Liver (tissue), 9 donors: ENCODE data around the gene DGKH. TPM values are rescaled to one million over a fixed set of nuclear protein-coding genes. Genes with fewer than 3 reads are reported as not detected.

Source experiments
- DNase-seq: peaks from one replicate; pipeline ENCODE4 v3.0.0-alpha.2; 2017; ENCODE audit warnings: low spot score
- H3K27ac ChIP-seq, 2 donors: one replicate each; pipeline ENCODE4 v1.7.0; 2013; ENCODE audit warnings: inconsistent platforms in 2 of 2, low read length in 2 of 2, control low read depth in 1 of 2, low read depth in 1 of 2, mild to moderate bottlenecking in 1 of 2
- H3K27me3 ChIP-seq, 4 donors: one replicate each; pipeline versions ENCODE4 v1.6.1 to v1.7.0; 2013; ENCODE audit warnings: low read length in 3 of 4, inconsistent platforms in 1 of 4, mild to moderate bottlenecking in 1 of 4, moderate library complexity in 1 of 4; ENCODE audit not compliant: control insufficient read depth in 4 of 4, insufficient read depth in 4 of 4
- H3K36me3 ChIP-seq, 4 donors: one replicate each; pipeline versions ENCODE4 v1.6.1 to v1.7.0; 2013; ENCODE audit warnings: low read length in 3 of 4, mild to moderate bottlenecking in 3 of 4, low read depth in 1 of 4, moderate library complexity in 1 of 4; ENCODE audit not compliant: control insufficient read depth in 4 of 4, insufficient read depth in 3 of 4
- H3K4me1 ChIP-seq, 4 donors: one replicate each; pipeline versions ENCODE4 v1.6.1 to v1.7.0; 2013; ENCODE audit warnings: low read length in 3 of 4, mild to moderate bottlenecking in 3 of 4, moderate library complexity in 1 of 4; ENCODE audit not compliant: control insufficient read depth in 4 of 4, insufficient read depth in 4 of 4
- H3K4me3 ChIP-seq, 3 donors: one replicate each; pipeline versions ENCODE4 v1.6.1 to v1.7.0; 2013; ENCODE audit warnings: low read length in 3 of 3, control low read depth in 1 of 3, low read depth in 1 of 3, mild to moderate bottlenecking in 1 of 3
- H3K9ac ChIP-seq, 2 donors: one replicate each; pipeline ENCODE4 v1.7.0; 2013; ENCODE audit warnings: low read length in 2 of 2, mild to moderate bottlenecking in 2 of 2, moderate library complexity in 2 of 2, control low read depth in 1 of 2, low read depth in 1 of 2
- H3K9me3 ChIP-seq, 4 donors: one replicate each; pipeline versions ENCODE4 v1.6.1 to v1.7.0; 2013; ENCODE audit warnings: low read length in 3 of 4; ENCODE audit not compliant: control insufficient read depth in 4 of 4
- EGR1 ChIP-seq, 2 donors: IDR thresholded peaks; 2 replicates each; pipeline ENCODE4 v1.6.1; 2016 to 2018; ENCODE audit warnings: antibody characterized with exemption in 2 of 2, low read depth in 2 of 2
- FOXA2 ChIP-seq: IDR thresholded peaks from 2 replicates; pipeline ENCODE4 v1.6.1; 2016; ENCODE audit warnings: antibody characterized with exemption
- GABPA ChIP-seq, 2 donors: IDR thresholded peaks in 1 of 2; conservative IDR thresholded peaks in 1 of 2; 2 replicates each; pipeline ENCODE4 v1.6.1; 2016; ENCODE audit warnings: antibody characterized with exemption in 2 of 2, mild to moderate bottlenecking in 1 of 2, moderate library complexity in 1 of 2
- HNF4A ChIP-seq, 2 donors: conservative IDR thresholded peaks; 2 replicates each; pipeline ENCODE4 v1.6.1; 2016; ENCODE audit warnings: antibody characterized with exemption in 2 of 2, mild to moderate bottlenecking in 2 of 2
- HNF4G ChIP-seq: IDR thresholded peaks from 2 replicates; pipeline ENCODE4 v1.6.1; 2016; ENCODE audit warnings: antibody characterized with exemption
- JUND ChIP-seq, 2 donors: IDR thresholded peaks; 2 replicates each; pipeline ENCODE4 v1.6.1; 2016; ENCODE audit warnings: antibody characterized with exemption in 2 of 2
- RAD21 ChIP-seq, 2 donors: IDR thresholded peaks; 2 replicates each; pipeline ENCODE4 v1.6.1; 2016; ENCODE audit warnings: antibody characterized with exemption in 2 of 2, mild to moderate bottlenecking in 2 of 2
- SP1 ChIP-seq: IDR thresholded peaks from 2 replicates; pipeline ENCODE4 v1.6.1; 2018; ENCODE audit warnings: antibody characterized with exemption, mild to moderate bottlenecking
- TAF1 ChIP-seq: conservative IDR thresholded peaks from 2 replicates; pipeline ENCODE4 v1.6.1; 2016; ENCODE audit warnings: antibody characterized with exemption, mild to moderate bottlenecking
- YY1 ChIP-seq: IDR thresholded peaks from 2 replicates; pipeline ENCODE4 v1.6.1; 2016; ENCODE audit warnings: antibody characterized with exemption, mild to moderate bottlenecking
- WGBS: extraction: QIAGEN DNeasy Blood & Tissue Kit; methylation state at CpG from one replicate; pipeline ENCODE4 v1.1.7; 2013; 5-methylcytosine and 5-hydroxymethylcytosine counted together
- polyA plus RNA-seq, 2 donors: library from polyadenylated mRNA; stranded (reverse) in 1 of 2; unstranded in 1 of 2; fragments of 200-250 nt in 1 of 2; fragments of >200 nt in 1 of 2; fragmentation: Nextera tagmentation in 1 of 2; extraction: Ambion mirVana in 1 of 2; gene quantifications; one replicate each; pipeline versions ENCODE4 v1.2.1 to v1.2.3, GENCODE V29; 2013 to 2015
- total RNA-seq, 2 donors: library from RNA; depleted of rRNA; stranded (reverse); fragments of >200 nt; gene quantifications; one replicate each; pipeline ENCODE4 v1.2.3, GENCODE V29; 2014
- TF ChIP-seq, protein P1 (sequence below): IDR thresholded peaks from 2 replicates; pipeline ENCODE4 v1.6.1; 2016; ENCODE audit warnings: antibody characterized with exemption
- TF ChIP-seq, protein P2 (sequence below): IDR thresholded peaks from 2 replicates; pipeline ENCODE4 v1.6.1; 2016; ENCODE audit warnings: antibody characterized with exemption
- TF ChIP-seq, protein P3 (sequence below): IDR thresholded peaks from 2 replicates; pipeline ENCODE4 v1.6.1; 2016; ENCODE audit warnings: antibody characterized with exemption
- TF ChIP-seq, protein P4 (sequence below): fragments of 150-350 bp; IDR thresholded peaks from 2 replicates; pipeline ENCODE4 v1.5.1; 2017; ENCODE audit warnings: improper control_type of control experiment, low read depth, low read length; ENCODE audit not compliant: missing input control
- TF ChIP-seq, protein P5 (sequence below): IDR thresholded peaks from 2 replicates; pipeline ENCODE4 v1.6.1; 2016; ENCODE audit warnings: antibody characterized with exemption, mild to moderate bottlenecking
- donor health status: healthy.
- donor health status: healthy.
- donor health status: healthy.
- donor health status: healthy.
- donor health status: healthy.

The DGKH gene
- total and polyA plus RNA-seq, 4 donors = 0.25 to 3.7 (median 0.97) TPM

DNA sequence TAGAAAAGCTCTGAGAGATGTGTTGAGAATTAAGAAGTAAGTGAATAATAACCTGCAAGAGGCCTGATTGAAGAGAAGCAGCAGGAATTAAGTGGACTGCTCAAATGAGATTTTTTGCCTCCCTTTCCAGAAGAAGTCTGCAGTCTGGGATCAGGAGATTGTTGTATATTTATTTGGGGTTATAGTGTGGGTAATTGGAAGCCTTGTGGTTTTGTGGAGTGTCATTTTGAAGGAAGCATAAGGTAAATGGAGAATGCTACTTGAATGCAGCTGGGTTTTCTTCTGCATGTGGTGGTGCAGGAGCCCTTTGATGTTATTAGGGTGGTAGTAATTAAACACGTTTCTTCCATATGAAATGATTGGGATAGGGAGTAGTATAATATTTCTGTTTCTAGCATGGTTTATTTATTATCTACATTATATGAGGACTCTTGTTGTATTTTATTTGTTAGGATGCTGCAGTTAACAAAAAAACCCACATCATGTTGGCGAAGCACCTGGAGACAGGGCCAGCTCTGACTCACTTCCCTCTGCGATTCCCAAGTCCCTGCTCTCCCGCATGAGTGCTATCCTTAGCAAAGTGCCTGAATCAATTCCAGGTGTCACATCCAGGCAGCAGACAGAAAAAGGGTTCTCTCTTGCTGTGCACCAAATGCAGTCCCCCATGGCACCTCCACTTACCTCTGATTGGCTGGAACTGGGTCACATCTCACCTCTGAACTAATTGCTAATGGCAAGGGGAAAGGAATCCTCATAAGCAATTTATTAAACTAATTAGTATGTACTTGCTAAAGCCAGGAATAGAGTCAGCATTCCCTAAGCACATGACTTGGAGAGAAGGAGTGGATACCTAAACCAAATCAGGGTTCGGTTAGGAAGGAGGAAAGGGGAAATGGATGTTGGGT, 54.8 kb downstream of the DGKH start:
- Histone ChIP-seq H3K9ac (no peak overlapping the region), H3K4me1 (no peaks in the 10 kb centered on the region), H3K27ac (no peak overlapping the region), H3K4me3 (no peak overlapping the region), H3K9me3 (no peaks in the 10 kb centered on the region), H3K36me3 (no peaks in the 10 kb centered on the region), H3K27me3 (no peaks in the 10 kb centered on the region)
- no peak for DNase-seq
- TF ChIP-seq FOXA2 (no peak), HNF4A (conservative IDR thresholded peaks at IDR 0.05) (no peak), JUND (IDR thresholded peaks at IDR 0.05) (no peak), GABPA (IDR thresholded peaks at IDR 0.05 in 1 of 2, conservative IDR thresholded peaks at IDR 0.05 in 1 of 2) (no peak), HNF4G (no peak), SP1 (no peak), TAF1 (no peak), EGR1 (IDR thresholded peaks at IDR 0.05; ENCODE audit: low read depth in 2 of 2) (no peak), RAD21 (IDR thresholded peaks at IDR 0.05) (no peak), YY1 (no peak)
- TF ChIP-seq, protein P1, sequence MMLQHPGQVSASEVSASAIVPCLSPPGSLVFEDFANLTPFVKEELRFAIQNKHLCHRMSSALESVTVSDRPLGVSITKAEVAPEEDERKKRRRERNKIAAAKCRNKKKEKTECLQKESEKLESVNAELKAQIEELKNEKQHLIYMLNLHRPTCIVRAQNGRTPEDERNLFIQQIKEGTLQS = no peak
- TF ChIP-seq, protein P2, sequence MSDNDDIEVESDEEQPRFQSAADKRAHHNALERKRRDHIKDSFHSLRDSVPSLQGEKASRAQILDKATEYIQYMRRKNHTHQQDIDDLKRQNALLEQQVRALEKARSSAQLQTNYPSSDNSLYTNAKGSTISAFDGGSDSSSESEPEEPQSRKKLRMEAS = no peak
- TF ChIP-seq, protein P3, sequence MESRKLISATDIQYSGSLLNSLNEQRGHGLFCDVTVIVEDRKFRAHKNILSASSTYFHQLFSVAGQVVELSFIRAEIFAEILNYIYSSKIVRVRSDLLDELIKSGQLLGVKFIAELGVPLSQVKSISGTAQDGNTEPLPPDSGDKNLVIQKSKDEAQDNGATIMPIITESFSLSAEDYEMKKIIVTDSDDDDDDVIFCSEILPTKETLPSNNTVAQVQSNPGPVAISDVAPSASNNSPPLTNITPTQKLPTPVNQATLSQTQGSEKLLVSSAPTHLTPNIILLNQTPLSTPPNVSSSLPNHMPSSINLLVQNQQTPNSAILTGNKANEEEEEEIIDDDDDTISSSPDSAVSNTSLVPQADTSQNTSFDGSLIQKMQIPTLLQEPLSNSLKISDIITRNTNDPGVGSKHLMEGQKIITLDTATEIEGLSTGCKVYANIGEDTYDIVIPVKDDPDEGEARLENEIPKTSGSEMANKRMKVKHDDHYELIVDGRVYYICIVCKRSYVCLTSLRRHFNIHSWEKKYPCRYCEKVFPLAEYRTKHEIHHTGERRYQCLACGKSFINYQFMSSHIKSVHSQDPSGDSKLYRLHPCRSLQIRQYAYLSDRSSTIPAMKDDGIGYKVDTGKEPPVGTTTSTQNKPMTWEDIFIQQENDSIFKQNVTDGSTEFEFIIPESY = no peak
- TF ChIP-seq, protein P4, sequence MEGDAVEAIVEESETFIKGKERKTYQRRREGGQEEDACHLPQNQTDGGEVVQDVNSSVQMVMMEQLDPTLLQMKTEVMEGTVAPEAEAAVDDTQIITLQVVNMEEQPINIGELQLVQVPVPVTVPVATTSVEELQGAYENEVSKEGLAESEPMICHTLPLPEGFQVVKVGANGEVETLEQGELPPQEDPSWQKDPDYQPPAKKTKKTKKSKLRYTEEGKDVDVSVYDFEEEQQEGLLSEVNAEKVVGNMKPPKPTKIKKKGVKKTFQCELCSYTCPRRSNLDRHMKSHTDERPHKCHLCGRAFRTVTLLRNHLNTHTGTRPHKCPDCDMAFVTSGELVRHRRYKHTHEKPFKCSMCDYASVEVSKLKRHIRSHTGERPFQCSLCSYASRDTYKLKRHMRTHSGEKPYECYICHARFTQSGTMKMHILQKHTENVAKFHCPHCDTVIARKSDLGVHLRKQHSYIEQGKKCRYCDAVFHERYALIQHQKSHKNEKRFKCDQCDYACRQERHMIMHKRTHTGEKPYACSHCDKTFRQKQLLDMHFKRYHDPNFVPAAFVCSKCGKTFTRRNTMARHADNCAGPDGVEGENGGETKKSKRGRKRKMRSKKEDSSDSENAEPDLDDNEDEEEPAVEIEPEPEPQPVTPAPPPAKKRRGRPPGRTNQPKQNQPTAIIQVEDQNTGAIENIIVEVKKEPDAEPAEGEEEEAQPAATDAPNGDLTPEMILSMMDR = no peak
- WGBS = 97% methylated on average over 5 of the region's 5 CpGs

DNA sequence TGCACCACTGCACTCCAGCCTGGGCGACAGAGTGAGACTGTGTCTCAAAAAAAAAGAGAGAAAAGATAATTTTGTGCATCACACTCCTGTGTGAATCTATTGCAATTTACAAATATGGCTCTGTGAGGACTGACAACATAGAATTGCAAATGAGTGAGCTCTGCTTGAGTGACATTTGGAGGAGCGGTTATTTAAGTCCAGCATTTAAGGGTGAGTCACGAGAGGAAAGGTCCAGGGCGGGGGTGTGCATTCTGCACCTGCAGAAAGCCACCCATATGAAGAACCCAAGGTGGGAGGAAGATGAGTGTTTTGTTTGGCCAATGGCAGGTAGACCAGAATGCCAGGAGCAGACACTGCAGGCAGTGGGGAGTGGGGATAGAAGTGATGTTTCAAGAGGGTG, 58.5 kb downstream of the DGKH start:
- H3K4me1 ChIP-seq = no peaks in the 10 kb centered on the region
- no peak overlapping the region for H3K27ac ChIP-seq
- H3K27me3 ChIP-seq = no peaks in the 10 kb centered on the region
- no peaks in the 10 kb centered on the region for H3K36me3 ChIP-seq
- no peak overlapping the region for H3K4me3 ChIP-seq
- no peak overlapping the region for H3K9ac ChIP-seq
- H3K9me3 ChIP-seq = no peaks in the 10 kb centered on the region
- 98% methylated on average over 4 of the region's 4 CpGs for WGBS
- TF ChIP-seq, protein P4 = no peak
- TF ChIP-seq GABPA (IDR thresholded peaks at IDR 0.05 in 1 of 2, conservative IDR thresholded peaks at IDR 0.05 in 1 of 2) = no peak
- TF ChIP-seq, protein P3 = no peak
- no peak for TF ChIP-seq RAD21 (IDR thresholded peaks at IDR 0.05)
- TF ChIP-seq, protein P5, sequence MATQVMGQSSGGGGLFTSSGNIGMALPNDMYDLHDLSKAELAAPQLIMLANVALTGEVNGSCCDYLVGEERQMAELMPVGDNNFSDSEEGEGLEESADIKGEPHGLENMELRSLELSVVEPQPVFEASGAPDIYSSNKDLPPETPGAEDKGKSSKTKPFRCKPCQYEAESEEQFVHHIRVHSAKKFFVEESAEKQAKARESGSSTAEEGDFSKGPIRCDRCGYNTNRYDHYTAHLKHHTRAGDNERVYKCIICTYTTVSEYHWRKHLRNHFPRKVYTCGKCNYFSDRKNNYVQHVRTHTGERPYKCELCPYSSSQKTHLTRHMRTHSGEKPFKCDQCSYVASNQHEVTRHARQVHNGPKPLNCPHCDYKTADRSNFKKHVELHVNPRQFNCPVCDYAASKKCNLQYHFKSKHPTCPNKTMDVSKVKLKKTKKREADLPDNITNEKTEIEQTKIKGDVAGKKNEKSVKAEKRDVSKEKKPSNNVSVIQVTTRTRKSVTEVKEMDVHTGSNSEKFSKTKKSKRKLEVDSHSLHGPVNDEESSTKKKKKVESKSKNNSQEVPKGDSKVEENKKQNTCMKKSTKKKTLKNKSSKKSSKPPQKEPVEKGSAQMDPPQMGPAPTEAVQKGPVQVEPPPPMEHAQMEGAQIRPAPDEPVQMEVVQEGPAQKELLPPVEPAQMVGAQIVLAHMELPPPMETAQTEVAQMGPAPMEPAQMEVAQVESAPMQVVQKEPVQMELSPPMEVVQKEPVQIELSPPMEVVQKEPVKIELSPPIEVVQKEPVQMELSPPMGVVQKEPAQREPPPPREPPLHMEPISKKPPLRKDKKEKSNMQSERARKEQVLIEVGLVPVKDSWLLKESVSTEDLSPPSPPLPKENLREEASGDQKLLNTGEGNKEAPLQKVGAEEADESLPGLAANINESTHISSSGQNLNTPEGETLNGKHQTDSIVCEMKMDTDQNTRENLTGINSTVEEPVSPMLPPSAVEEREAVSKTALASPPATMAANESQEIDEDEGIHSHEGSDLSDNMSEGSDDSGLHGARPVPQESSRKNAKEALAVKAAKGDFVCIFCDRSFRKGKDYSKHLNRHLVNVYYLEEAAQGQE = no peak
- no peak for TF ChIP-seq EGR1 (IDR thresholded peaks at IDR 0.05; ENCODE audit: low read depth in 2 of 2)
- no peak for TF ChIP-seq HNF4G
- TF ChIP-seq, protein P2 = no peak
- TF ChIP-seq JUND (IDR thresholded peaks at IDR 0.05) = no peak
- no peak for TF ChIP-seq TAF1
- TF ChIP-seq, protein P1 = no peak
- TF ChIP-seq HNF4A (conservative IDR thresholded peaks at IDR 0.05) = no peak
- DNase-seq = no peak
